B cell (primary cell): ENCODE results near the gene TNFAIP8L3. TPM values are rescaled to one million over a fixed set of nuclear protein-coding genes. Genes with fewer than 3 reads are reported as not detected.

Source experiments
- ATAC-seq: fragments of 200-7000 bp; cut with Tn5 transposase; one replicate; pipeline ENCODE4 v1.10.0; 2021; ENCODE audit warnings: low read depth, mild to moderate bottlenecking, moderate number of reproducible peaks, moderate library complexity
- CTCF ChIA-PET: fragments of 350-600 bp; sonication (Branson Sonifier 250); formaldehyde crosslinking; loops from one replicate; lab custom pipeline; 2021; ENCODE audit warnings: antibody characterized with exemption, inconsistent platforms; lab: Charles Lee
- POLR2A ChIA-PET: fragments of 350-600 bp; sonication (Branson Sonifier 250); formaldehyde crosslinking; loops from one replicate; lab custom pipeline; 2021; ENCODE audit warnings: antibody characterized with exemption; lab: Charles Lee
- DNase-seq: peaks from one replicate; pipeline ENCODE4 v3.0.0; 2013
- H2AFZ ChIP-seq: 2 replicates; pipeline ENCODE4 v1.6.1; 2012; ENCODE audit warnings: mild to moderate bottlenecking, low read depth, low read length; ENCODE audit not compliant: insufficient read depth, poor library complexity, severe bottlenecking
- H3K27ac ChIP-seq, 2 donors: 1 replicate in 1 of 2; 2 replicates in 1 of 2; pipeline ENCODE4 v1.5.1; 2012 to 2013; ENCODE audit warnings: low read length in 2 of 2, mild to moderate bottlenecking in 2 of 2, moderate library complexity in 1 of 2
- H3K27me3 ChIP-seq, 4 experiments: fragments of 200-600 bp in 1 of 4; sonication (generic) in 1 of 4; replicated peaks in 1 of 4; 1 replicate in 2 of 4; 2 replicates in 2 of 4; pipeline versions ENCODE4 v1.6.1 to v1.7.0; 2013 to 2016; ENCODE audit warnings: low read length in 3 of 4, mild to moderate bottlenecking in 2 of 4, mixed read lengths in 1 of 4, moderate library complexity in 1 of 4; ENCODE audit not compliant: insufficient read depth in 4 of 4, control insufficient read depth in 3 of 4; ENCODE audit errors: control extremely low read depth in 1 of 4
- H3K36me3 ChIP-seq, 2 experiments: replicated peaks in 1 of 2; 1 replicate in 1 of 2; 2 replicates in 1 of 2; pipeline versions ENCODE4 v1.6.1 to v1.7.1; 2013; ENCODE audit warnings: low read length in 1 of 2; ENCODE audit not compliant: insufficient read depth in 2 of 2, control insufficient read depth in 1 of 2; ENCODE audit errors: control extremely low read depth in 1 of 2, extremely low read depth in 1 of 2
- H3K4me1 ChIP-seq, 2 donors: fragments of 200-600 bp in 1 of 2; sonication (generic) in 1 of 2; 1 replicate in 1 of 2; 2 replicates in 1 of 2; pipeline versions ENCODE4 v1.5.1 to v1.6.1; 2013 to 2017; ENCODE audit warnings: low read length in 2 of 2; ENCODE audit not compliant: control insufficient read depth in 2 of 2, insufficient read depth in 2 of 2
- H3K4me2 ChIP-seq: replicated peaks from 2 replicates; pipeline ENCODE3; 2012; ENCODE audit warnings: mild to moderate bottlenecking, low read depth, low read length; ENCODE audit not compliant: poor library complexity, severe bottlenecking
- H3K4me3 ChIP-seq, 5 experiments: fragments of 200-600 bp in 1 of 5; sonication (generic) in 1 of 5; 1 replicate in 3 of 5; 2 replicates in 2 of 5; pipeline versions ENCODE4 v1.5.1 to v1.7.0; 2011 to 2016; ENCODE audit warnings: low read length in 4 of 5, mild to moderate bottlenecking in 4 of 5, low read depth in 2 of 5, control low read depth in 1 of 5, moderate library complexity in 1 of 5; ENCODE audit not compliant: insufficient read depth in 1 of 5; ENCODE audit errors: control extremely low read depth in 1 of 5, extremely low read depth in 1 of 5
- H3K79me2 ChIP-seq: fragments of 200-600 bp; sonication (generic); one replicate; pipeline ENCODE4 v1.6.0; 2016; ENCODE audit warnings: low read length; ENCODE audit not compliant: control insufficient read depth, insufficient read depth
- H3K9ac ChIP-seq: fragments of 200-600 bp; sonication (generic); 2 replicates; pipeline ENCODE4 v1.6.1; 2017; ENCODE audit warnings: mild to moderate bottlenecking, low read length, moderate library complexity
- H3K9me3 ChIP-seq, 3 donors: one replicate each; pipeline versions ENCODE4 v1.6.1 to v1.7.1; 2013; ENCODE audit warnings: low read length in 2 of 3; ENCODE audit not compliant: control insufficient read depth in 2 of 3, insufficient read depth in 1 of 3; ENCODE audit errors: control extremely low read depth in 1 of 3
- H4K20me1 ChIP-seq: 2 replicates; pipeline ENCODE4 v1.6.0; 2012; ENCODE audit warnings: mild to moderate bottlenecking, low read length; ENCODE audit not compliant: insufficient read depth, control insufficient read depth, poor library complexity, severe bottlenecking
- H3K27ac Mint-ChIP-seq: one replicate; pipeline ENCODE4 v1.8.0; 2021; ENCODE audit warnings: mixed read lengths
- H3K27me3 Mint-ChIP-seq: one replicate; pipeline ENCODE4 v1.8.0; 2021; ENCODE audit warnings: mixed read lengths
- H3K4me1 Mint-ChIP-seq: one replicate; pipeline ENCODE4 v1.8.0; 2021; ENCODE audit warnings: mixed read lengths
- H3K4me3 Mint-ChIP-seq: one replicate; pipeline ENCODE4 v1.8.0; 2021; ENCODE audit warnings: mixed read lengths
- H3K9me3 Mint-ChIP-seq: one replicate; pipeline ENCODE4 v1.8.0; 2022; ENCODE audit warnings: mixed read lengths; ENCODE audit not compliant: insufficient read depth
- EZH2 ChIP-seq: IDR thresholded peaks from 2 replicates; pipeline ENCODE4 v1.6.1; 2012; ENCODE audit warnings: borderline replicate concordance, low read depth, mild to moderate bottlenecking, moderate library complexity, low read length; ENCODE audit not compliant: insufficient read depth, poor library complexity, severe bottlenecking
- WGBS: methylation state at CpG from one replicate; pipeline ENCODE4 v1.1.5; 2013; ENCODE audit warnings: missing lambda C conversion rate; ENCODE audit not compliant: insufficient coverage; 5-methylcytosine and 5-hydroxymethylcytosine counted together
- intact Hi-C: fragments of 100-400 bp; cut with micrococcal nuclease; formaldehyde crosslinking; loops from one replicate; pipeline ENCODE4 v1.10.0; 2022
- polyA plus RNA-seq: library from polyadenylated mRNA; depleted of rRNA; stranded (reverse); fragments of >200 nt; gene quantifications from 2 replicates; pipeline ENCODE4 v1.2.3, GENCODE V29; 2012
- total RNA-seq, 2 donors: library from RNA; stranded (reverse); fragments of 120-200 nt in 1 of 2; gene quantifications; 1 replicate in 1 of 2; 2 replicates in 1 of 2; pipeline versions ENCODE4 v1.2.3 to v1.2.4, GENCODE V29; 2013 to 2022
- TF ChIP-seq, protein P1 (sequence below): fragments of 200-600 bp; IDR thresholded peaks from one replicate; pipeline ENCODE4 v1.8.0; 2022; ENCODE audit warnings: antibody characterized with exemption, mild to moderate bottlenecking

TNFAIP8L3 gene
- total and polyA plus RNA-seq, 2 donors (not counting 1 experiment from before 2014, with no cell fraction given): not detected

- H3K27ac ChIP-seq: no peak overlapping the region
- ChIA-PET CTCF (no interaction called here), POLR2A (no interaction called here)
- ATAC-seq (no peak), DNase-seq (no peak)
- no peak overlapping the region for H3K4me2 ChIP-seq
- intact Hi-C loops: no loop called here
- Mint-ChIP-seq H3K4me1 (no peaks in the 10 kb centered on the region), H3K9me3 (no peaks in the 10 kb centered on the region), H3K27ac (no peak overlapping the region), H3K27me3 (peaks cover 46% of the 10 kb centered on the region), H3K4me3 (no peak overlapping the region)
- H3K9ac ChIP-seq: no peak overlapping the region
- peaks cover 0 to 8% (median 5%) of the 10 kb centered on the region in 4 experiments for H3K27me3 ChIP-seq
- no peaks in the 10 kb centered on the region for H3K4me1 ChIP-seq
- no peak overlapping the region for H2AFZ ChIP-seq
- no peaks in the 10 kb centered on the region for H4K20me1 ChIP-seq
- no peak overlapping the region for H3K4me3 ChIP-seq
- no peak for TF ChIP-seq EZH2
- TF ChIP-seq, protein P1, sequence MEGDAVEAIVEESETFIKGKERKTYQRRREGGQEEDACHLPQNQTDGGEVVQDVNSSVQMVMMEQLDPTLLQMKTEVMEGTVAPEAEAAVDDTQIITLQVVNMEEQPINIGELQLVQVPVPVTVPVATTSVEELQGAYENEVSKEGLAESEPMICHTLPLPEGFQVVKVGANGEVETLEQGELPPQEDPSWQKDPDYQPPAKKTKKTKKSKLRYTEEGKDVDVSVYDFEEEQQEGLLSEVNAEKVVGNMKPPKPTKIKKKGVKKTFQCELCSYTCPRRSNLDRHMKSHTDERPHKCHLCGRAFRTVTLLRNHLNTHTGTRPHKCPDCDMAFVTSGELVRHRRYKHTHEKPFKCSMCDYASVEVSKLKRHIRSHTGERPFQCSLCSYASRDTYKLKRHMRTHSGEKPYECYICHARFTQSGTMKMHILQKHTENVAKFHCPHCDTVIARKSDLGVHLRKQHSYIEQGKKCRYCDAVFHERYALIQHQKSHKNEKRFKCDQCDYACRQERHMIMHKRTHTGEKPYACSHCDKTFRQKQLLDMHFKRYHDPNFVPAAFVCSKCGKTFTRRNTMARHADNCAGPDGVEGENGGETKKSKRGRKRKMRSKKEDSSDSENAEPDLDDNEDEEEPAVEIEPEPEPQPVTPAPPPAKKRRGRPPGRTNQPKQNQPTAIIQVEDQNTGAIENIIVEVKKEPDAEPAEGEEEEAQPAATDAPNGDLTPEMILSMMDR: no peak
- WGBS: 72% methylated on average over 3 of the region's 3 CpGs
- no peaks in the 10 kb centered on the region for H3K36me3 ChIP-seq
- H3K79me2 ChIP-seq: no peaks in the 10 kb centered on the region
- no peaks in the 10 kb centered on the region for H3K9me3 ChIP-seq
These were observed 9.8 kb upstream of the TNFAIP8L3 start for GRCh38 chr15:51104512-51104911.

DNA sequence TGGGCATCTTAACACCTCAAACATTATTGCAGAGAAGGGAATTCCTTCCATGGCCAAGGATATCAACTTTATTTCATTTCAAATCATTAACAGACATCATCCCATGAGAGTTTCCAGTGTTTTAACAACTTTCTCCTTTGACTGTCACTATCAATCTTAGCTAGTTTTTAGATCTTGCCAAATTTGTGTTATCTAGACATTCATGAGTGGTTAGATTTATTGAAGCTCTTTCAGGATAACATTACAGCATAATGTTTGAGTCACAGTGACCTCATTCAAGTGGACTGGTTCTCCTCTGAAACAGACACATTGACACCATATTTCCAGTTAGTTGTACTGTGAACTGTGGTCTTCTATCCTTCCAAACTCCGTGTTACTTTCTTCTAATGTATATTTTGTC is 8.6 kb upstream of the TNFAIP8L3 start:
- Histone ChIP-seq H2AFZ (no peak overlapping the region), H3K4me3 (no peak overlapping the region), H4K20me1 (no peaks in the 10 kb centered on the region), H3K79me2 (no peaks in the 10 kb centered on the region), H3K4me2 (no peak overlapping the region), H3K9me3 (no peaks in the 10 kb centered on the region), H3K27ac (no peak overlapping the region), H3K9ac (no peak overlapping the region), H3K4me1 (no peaks in the 10 kb centered on the region), H3K36me3 (no peaks in the 10 kb centered on the region), H3K27me3 (peaks cover 0 to 11% (median 5%) of the 10 kb centered on the region in 4 experiments)
- H3K27me3 Mint-ChIP-seq: peaks cover 55% of the 10 kb centered on the region
- intact Hi-C loops: no loop called here
- no peaks in the 10 kb centered on the region for H3K9me3 Mint-ChIP-seq
- no CpG with 5 or more reads among the region's 1 CpG for WGBS
- TF ChIP-seq EZH2: no peak
- TF ChIP-seq, protein P1: no peak
- ChIA-PET POLR2A (no interaction called here), CTCF (no interaction called here)
- DNase-seq (no peak), ATAC-seq (no peak)
- no peak overlapping the region for H3K4me3 Mint-ChIP-seq
- H3K4me1 Mint-ChIP-seq: no peaks in the 10 kb centered on the region
- no peak overlapping the region for H3K27ac Mint-ChIP-seq
